Fibroblast of skin of abdomen (primary cell): ENCODE data around the gene PADI4.
A peak's percentile ranks its signal among the peaks of the same experiment; 100 is the strongest.
"Not testable (repeated sequence)": the region's sequence is repeated elsewhere in the genome, so short reads cannot be mapped to it uniquely, and the experiment has no call there.

Experiments used
- DNase-seq: peaks from one replicate; pipeline ENCODE4 v3.0.0-alpha.2; 2013

The PADI4 gene

DNA sequence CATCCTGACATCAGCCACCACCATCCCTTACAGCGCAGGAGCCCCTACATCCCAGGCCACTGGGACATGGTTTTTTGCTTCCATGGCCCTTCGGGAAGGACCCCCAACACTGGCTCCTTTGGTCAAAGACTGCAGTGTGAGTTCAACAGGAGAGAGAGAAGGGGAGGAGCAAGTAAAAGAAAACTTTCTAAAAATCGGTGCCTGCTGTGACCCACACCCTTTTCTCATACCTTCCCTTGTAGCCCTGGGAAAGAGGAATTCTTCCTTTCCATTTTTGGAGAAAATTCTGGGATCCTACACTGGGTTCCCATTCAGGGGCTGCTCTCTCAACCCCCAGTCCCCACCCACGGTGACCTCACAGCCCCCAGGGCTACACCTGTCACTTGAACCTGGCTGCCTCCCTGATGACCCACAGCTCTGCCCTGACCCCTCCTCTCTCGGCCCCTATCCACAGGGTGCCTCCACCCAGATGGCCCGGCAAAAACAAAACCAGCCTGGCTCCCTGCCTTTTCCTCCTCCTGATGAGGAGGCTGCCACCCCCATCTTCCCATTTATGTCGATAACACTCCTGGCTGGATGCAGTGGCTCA is 7.6 kb downstream of the PADI4 start:
- DNase-seq, result no peak

DNA sequence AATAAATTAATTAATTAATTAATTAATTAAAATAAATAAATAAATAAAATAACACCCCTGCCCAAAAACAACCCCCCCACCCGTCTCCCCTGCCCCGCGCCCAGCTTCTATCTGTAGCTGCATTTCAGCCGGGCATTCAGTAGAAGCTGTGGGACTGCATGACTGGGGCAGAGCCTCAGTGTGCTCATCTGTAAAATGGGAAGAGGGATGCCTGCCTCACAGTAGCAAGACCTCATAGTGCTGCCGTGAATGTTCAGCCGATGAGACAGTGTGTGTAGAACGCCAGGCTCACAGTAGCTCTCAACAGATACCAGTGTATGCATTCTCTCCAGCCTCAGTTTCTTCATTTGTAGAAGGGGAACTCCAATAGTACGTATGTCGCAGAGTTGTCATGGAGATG is 8.7 kb downstream of the PADI4 start:
- no peak for DNase-seq

DNA sequence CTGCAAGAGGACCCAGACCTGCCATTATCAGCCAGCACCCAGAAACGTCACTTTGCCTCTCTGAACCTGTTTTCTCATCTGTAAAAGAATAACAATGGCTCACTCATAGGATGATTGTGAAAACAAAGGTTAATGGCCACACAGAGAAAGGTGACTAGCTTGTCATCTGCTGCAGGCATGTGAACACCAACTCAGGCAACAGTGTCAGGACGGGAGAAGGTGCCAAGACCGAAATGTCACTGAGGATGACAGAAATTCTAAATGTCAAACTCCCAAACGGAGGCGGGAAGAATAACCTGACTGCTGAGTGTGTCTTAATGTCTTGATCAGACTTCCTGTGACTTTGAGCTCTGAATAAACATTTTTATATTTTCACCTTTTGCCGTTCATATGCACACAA is 10.3 kb downstream of the PADI4 start:
- DNase-seq, result no peak

DNA sequence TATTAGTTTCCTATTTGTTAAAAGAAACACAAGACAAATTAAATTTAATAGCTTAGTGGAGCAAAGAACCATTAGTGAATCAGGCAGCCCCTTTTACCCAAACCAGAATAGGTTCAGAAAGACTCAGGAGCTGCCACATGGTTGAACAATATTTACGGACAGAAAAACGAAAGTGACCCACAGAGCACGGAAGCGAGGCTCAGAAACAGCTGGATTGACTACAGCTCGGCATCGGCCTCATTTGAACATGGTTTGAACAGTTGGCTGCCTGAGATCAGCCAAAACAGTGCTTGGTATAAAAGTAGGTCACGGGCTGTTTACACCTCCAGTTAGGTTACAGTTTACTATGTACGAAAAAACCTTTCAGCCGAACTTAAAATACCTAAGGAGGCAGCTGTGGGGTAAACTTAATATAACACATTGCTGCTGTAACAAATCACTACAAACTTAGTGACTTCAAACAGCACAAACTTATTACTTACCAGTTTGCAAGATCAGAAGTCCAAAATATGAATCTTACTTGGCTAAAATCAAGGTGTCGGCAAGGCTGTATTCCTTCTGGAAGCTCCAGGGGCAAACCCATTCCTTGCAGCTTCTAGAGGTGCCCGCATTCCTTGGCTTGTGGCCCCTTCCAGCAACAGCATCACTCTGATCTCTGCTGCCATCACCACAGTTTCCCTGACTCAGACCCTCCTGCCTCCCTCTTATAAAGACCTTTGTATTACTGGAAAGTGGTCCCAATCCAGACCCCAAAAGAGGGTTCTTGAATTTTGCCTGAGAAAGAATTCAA is 11.8 kb downstream of the PADI4 start:
- DNase-seq, result no peak

DNA sequence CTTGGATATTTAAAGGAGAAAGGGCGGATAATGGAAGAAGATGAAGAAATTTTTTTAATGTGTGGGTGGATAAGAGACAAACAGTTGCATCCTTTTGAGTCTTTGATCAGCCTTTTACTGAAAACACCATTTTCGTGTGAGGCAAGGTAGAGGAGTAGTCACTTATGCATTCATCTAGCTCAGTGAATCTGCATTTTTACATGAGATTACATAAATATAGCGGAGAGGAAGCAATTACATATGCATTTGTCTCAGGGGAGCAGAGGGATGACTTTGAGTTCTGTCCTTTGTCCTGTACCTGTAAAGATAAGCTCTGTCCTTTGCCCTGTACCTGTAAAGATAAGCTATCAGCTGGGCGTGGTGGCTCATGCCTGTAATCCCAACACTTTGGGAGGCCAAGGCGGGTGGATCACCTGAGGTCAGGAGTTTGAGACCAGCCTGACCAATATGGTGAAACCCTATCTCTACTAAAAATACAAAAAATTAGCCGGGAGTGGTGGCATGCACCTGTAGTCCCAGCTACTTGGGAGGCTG is 13.9 kb downstream of the PADI4 start:
- DNase-seq, result not testable (repeated sequence)

DNA sequence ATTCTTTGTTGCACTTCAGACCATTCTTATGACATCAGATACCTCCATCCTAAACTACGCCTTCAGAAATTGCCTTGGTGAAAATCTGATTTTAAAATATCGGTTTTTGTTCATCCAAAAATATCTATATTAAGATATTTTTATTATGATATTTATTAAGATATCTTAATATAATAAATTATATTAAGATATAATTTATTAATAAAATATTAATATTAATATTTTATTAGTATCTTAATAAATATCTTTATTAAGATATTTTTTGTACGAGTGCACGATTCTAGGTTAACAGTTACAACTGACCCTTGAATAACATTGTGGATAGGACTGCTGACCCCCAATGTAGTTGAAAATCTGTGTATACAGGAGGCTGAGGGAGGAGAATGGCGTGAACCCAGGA is 20.9 kb downstream of the PADI4 start:
- no peak for DNase-seq

DNA sequence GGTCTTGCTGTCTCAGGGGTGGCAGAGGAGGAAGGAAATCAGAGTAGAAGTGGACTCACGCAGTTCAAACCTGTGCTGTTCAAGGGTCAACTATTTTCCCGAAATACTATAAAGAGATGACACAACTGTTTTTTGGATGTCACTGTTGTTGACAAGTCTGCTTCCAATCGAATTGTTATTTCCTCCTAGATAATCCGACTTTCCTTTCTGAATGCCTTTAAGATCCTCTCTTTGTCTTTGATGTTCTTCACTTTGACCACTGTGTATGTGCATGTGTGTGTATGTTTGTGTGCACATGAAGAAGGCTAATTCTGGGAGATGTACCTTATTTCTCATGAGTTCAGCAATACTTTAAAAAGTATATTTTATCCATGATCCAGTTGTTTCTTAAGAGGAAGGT is 21.6 kb downstream of the PADI4 start:
- no peak for DNase-seq

DNA sequence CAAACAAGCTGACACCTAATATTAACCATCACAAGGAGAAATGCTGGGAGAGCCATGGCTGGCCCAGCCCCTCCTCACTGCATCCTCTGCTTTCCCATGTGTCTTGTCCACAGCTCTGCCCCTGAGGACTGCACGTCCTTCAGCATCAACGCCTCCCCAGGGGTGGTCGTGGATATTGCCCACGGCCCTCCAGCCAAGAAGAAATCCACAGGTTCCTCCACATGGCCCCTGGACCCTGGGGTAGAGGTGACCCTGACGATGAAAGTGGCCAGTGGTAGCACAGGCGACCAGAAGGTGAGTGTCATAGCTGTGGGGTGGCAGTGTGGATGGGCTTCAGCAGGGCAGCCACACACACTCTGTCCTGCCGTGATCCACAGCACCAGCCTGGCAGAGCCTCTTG is 22.9 kb downstream of the PADI4 start:
- no peak for DNase-seq

DNA sequence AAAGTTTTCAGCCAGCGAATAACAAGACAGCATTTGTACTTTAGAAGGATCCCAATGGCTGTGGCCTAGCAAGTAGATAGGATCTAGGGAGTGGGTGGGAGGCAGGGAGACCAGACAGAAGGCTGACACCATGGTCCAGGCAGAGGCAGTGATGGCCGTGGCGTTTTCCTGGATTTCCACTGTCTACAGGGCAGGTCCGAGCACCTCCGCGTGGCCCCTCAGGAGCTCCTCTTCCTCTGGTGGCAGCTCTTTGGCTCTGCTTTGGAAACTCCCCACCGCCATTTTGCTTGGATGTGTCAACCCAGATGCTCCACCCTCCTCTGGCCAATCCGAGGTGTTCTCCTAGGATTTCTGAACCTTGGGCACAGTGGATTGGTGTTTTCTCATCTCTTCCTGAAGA is 25.1 kb downstream of the PADI4 start:
- no peak for DNase-seq

DNA sequence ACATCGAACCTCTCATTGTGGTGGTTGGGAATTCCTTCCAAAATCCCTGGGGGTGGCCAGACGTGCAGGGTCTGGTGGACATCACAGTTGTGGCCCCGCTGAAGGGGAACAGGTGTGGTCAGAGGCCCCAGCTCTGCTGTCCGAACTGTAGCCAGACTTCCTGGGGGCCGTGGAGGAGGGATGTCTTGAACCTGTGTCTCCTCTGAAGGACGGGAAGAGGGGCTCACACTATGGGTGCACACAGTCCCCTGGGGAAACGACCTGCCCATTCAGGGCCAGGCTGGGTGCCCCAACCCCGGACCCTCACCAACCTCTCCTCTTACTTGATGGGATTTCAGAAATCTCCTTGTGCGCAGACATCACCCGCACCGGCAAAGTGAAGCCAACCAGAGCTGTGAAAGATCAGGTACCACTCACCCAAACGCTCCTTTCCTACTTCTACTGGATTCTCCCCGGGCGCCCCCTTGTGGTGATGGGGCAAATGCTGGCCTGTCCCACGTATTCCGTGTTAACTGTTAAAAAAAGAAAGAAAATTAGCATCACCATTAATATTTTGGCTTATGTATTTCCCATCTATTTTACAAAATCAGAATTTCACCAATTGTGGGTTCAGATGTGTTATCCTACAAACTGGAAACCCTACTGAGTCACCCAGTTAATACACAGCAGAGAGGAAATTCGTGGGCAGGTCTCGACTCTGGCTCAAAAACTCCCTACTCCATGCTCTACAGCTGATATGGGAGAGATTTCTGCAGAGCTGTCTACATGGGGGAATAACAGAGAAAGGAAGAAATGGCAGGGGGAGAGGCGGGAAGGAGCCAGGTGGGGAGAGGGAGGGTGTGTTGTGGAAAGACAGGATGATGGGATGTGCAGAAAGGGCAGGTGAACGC is 28.1 kb downstream of the PADI4 start:
- DNase-seq, result peak; percentile 51

DNA sequence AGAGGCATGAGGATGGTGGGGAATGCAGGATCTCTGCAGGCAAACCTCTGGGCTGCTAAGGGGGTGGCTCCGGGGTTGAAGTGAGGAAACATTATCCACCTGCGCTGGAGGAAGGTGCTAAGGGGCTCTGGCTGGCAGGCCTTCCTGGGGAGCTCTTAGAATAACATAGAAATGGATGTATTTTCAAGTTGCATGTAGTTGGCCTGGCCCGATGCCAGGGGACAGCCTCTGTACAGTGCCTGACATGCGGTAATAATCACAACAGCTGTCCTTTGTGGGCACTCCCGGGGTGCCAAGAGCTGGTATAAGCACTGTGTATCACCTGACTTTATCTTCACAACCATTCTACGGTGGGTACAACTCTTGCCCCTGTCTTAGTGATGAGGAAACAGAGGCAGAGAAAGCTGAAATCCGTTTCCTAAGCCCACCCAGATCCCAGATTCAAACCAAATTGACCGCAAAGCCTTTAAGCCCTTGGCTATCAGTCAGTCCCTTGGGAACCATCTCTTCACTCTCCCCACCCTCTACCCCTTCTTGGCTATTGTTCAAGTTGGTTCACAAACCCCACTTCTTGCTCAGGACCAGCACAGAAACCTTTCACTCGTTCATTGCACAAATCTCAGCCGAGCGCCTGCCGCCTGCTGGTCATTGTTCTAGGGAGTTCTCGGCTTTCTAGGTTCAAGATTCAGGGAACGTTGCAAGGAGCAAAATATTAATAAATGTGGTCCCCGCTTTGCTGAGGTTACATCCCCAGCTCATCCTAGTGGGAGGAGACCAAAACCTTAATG is 30.9 kb downstream of the PADI4 start:
- DNase-seq, result no peak

DNA sequence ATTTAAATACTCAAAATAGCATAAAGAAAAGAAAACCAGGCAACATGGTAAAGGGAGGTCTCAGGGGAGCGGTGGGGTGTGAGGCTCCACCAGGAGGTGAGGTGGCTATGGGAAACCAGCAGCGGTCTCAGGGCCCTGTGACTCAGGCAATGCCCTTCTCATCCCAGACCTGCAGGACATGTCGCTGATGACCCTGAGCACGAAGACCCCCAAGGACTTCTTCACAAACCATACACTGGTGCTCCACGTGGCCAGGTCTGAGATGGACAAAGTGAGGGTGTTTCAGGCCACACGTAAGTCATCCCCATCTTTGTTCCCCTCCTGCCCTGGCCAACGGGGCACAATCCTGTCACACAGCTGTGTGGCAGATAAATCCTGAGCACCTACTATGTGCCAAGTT is 31.5 kb downstream of the PADI4 start:
- DNase-seq, result no peak

DNA sequence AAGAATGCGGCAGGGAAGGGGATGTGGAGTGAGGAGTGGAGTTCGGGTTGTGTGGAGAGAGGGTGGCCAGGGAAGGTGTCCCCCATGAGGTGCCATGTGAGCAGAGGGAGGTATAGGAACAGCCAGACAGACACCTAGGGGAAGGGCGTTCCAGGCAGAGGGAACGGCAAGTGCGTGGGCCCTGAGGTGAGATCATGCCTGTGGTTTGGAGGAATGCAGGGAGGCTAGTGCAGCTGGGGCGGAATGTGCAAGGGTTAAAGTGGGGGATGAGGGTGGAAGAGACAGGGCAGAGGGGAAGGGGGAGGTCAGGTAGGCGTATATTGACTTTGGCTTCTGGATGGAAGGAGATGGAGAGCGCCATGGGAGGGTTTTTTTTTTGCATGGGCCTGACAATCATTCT is 32.4 kb downstream of the PADI4 start:
- DNase-seq, result no peak

DNA sequence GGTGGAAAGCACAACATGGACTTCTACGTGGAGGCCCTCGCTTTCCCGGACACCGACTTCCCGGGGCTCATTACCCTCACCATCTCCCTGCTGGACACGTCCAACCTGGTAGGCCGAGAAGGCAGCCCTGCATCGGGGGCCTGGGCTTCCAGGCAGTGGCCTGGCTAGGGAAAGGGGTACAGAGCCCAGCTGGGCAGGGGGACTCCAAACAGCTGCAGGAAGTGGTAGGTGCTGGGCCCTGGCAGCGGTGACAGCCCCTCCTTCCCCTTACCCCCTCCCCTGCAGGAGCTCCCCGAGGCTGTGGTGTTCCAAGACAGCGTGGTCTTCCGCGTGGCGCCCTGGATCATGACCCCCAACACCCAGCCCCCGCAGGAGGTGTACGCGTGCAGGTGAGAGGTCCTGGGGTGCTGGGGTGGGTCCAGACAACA is 34.0 kb downstream of the PADI4 start:
- no peak for DNase-seq

DNA sequence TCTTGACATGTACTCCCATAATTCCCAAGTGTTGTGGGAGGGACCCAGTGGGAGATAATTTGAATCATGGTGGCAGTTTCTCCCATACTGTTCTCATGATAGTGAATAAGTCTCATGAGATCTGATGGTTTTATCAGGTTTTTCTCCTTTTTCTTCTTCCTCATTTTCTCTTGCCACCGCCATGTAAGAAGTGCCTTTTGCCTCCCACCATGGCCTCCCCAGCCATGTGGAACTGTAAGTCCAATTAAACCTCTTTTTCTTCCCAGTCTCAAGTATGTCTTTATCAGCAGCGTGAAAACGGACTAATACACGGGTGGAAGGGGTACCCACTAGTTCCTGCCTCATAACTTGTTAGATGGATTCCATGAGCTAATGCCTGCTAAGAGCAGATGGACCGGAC is 37.5 kb downstream of the PADI4 start:
- DNase-seq, result not testable (repeated sequence)

DNA sequence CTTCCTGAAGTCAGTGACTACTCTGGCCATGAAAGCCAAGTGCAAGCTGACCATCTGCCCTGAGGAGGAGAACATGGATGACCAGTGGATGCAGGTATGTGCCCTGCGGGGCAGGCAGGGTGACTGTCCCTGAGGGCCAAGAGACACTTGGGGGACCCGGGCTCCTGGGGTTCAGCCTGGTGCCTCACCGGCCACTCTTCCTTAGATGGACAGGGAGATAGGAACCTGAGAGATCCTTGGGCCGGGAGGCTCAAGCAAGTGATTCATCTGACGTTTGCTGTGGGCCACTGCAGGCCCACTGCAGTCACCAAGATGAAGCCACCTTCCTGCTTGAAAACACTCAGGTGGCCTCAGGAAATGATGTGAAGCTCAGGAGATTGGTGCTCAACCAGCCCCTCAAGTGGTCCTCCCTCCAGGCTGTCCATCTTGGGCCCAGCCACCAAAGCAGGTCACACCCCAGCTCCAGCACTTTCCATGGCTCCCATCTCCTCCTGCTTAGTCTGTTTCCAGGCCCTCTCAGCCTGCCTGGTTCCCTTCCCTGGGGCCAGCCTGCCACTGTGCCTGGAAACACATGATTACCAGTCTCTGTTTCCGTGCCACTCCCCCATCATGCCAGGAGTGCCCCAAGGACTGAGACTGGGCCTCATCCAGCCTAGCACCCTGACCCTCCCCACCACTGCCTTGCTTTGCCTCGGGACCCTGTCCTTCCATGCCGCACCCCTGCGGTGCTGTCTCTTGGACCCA is 38.2 kb downstream of the PADI4 start:
- no peak for DNase-seq

DNA sequence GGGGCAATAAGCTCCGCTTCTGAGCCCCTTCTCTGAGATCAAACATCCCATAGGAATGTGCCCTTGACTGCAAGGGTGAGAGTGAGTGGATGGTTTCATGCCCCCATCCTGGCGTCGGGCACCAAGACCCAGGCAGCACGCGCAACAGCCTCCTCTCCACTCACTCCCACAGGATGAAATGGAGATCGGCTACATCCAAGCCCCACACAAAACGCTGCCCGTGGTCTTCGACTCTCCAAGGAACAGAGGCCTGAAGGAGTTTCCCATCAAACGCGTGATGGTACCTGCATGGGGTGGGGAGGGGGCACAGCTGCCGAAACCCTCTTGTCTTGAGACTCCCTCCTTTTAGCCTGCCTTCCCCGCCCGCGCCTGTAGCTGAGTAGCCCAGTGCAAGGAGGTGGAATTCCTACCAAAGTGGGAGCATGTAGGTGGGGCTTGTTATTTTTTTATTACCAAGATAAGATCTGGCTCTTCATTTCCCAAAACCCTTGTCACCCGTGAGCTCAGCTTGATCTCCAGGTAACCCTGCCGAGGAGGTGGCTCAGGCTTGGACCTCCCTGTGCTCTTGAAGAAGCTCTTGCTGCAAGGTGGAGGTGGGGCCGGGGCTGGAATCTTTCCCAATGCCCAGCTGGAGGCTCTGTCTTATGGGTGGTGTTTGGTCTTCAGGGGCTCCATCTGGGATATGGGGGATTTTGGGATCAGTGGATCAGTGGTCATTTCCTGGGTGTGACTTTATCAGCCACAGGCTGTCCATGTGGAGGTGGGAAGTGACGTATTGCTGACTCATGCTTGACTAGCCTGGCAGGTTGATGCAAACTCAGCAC is 40.0 kb downstream of the PADI4 start:
- DNase-seq, result peak; percentile 12

DNA sequence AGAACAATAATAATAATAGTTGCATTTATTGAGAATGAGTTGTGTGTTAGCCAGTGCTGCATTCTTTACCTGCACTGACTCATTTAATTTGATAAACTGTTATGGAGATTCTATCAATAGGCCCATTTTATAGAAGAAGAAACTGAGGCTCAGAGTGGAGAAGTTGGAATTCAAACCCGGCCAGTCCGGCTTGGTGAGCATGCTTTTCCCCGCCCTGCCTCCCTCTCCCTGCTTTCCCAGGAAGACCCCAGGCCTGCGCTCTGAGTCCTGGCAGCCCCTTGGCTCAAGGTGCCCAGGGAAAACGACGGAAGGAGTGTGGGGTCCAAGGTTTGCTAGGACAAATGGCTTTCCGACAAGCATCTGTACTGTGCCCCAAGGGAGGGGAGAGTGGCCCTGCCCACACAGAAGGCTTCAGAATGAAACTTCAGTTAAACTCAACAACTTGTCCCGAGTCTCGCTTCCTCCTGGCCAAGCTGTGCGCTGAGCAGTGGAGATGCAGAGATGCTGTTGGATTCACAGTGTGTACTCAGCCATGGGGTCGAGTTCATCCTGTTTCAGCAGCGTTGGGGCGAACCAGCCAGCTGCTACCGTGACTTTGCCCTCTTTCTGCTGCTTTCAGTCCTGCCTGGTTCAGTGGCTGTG is 40.7 kb downstream of the PADI4 start:
- DNase-seq, result no peak

DNA sequence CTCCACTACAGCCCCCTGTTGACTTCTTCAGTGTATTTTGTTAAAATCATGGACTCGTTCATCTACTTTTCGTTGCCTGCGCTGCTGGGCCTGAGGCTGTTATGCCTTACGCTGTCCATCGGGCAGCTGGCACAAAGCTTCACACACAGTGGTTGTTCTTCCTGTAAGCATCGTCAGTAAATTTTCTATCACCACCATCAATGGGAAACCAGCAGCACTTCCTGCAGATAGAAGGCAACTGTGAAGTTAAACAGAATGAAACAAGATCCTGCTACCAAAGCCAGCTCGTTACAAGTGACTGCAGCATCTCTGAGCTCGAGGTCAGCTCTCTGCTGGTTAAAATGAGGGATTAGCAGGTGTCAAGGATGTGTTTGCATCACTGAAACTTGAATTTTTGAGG is 42.1 kb downstream of the PADI4 start:
- no peak for DNase-seq

DNA sequence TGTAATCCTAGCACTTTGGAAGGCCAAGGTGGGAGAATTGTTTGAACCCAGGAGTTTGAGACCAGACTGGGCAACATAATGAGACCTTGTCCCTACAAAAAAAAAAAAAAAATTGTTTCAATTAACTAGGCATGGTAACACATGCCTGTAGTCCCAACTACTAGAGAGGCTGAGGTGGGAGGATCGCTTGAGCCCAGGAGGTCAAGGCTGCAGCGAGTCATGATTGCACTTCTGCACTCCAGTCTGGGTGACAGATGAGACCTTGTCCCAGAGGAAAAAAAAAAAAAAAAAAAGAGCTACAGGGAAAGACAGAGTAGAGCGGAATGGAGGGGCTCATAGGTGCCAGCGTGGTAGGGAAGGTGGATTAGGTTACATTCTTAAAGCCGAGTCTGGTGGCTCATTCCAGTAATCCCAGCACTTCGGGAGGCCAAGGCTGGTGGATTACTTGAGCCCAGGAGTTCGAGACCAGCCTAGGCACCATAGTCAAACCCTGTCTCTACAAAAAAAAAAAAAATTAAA is 43.0 kb downstream of the PADI4 start:
- DNase-seq, result no peak
